GM10847 (cell line): ENCODE measurements around the gene MYH9.
A peak's percentile ranks its signal among the peaks of the same experiment; 100 is the strongest.

Experiments
- POLR2A ChIP-seq: IDR thresholded peaks from 2 replicates; pipeline ENCODE4 v1.6.1; 2011; ENCODE audit not compliant: insufficient read length; ENCODE audit errors: extremely low read depth

MYH9 gene

GRCh38 chr22:36334821-36335603 is 52.8 kb downstream of the MYH9 start:
- TF ChIP-seq POLR2A = no peak

- TF ChIP-seq POLR2A = no peak
Measured at GRCh38 chr22:36334081-36334820, 53.5 kb downstream of the MYH9 start.

GRCh38 chr22:36333644-36334043 is 54.1 kb downstream of the MYH9 start:
- no peak for TF ChIP-seq POLR2A

GRCh38 chr22:36332623-36333332 is 55.0 kb downstream of the MYH9 start:
- no peak for TF ChIP-seq POLR2A

- TF ChIP-seq POLR2A = no peak
Measured at GRCh38 chr22:36331912-36332622, 55.7 kb downstream of the MYH9 start.

GRCh38 chr22:36331306-36331911 is 56.4 kb downstream of the MYH9 start:
- peak; percentile 57 for TF ChIP-seq POLR2A

GRCh38 chr22:36330655-36331305 is 57.0 kb downstream of the MYH9 start:
- no peak for TF ChIP-seq POLR2A

- no peak for TF ChIP-seq POLR2A
Measured at GRCh38 chr22:36330127-36330526, 57.6 kb downstream of the MYH9 start.

GRCh38 chr22:36329254-36330078 is 58.3 kb downstream of the MYH9 start:
- TF ChIP-seq POLR2A = no peak

- TF ChIP-seq POLR2A = no peak
Measured at GRCh38 chr22:36328635-36329253, 59.0 kb downstream of the MYH9 start.

- TF ChIP-seq POLR2A = no peak
Measured at GRCh38 chr22:36327922-36328551, 59.7 kb downstream of the MYH9 start.
